ENCODE measurements around the gene PLPPR1.

Gene PLPPR1

DNA sequence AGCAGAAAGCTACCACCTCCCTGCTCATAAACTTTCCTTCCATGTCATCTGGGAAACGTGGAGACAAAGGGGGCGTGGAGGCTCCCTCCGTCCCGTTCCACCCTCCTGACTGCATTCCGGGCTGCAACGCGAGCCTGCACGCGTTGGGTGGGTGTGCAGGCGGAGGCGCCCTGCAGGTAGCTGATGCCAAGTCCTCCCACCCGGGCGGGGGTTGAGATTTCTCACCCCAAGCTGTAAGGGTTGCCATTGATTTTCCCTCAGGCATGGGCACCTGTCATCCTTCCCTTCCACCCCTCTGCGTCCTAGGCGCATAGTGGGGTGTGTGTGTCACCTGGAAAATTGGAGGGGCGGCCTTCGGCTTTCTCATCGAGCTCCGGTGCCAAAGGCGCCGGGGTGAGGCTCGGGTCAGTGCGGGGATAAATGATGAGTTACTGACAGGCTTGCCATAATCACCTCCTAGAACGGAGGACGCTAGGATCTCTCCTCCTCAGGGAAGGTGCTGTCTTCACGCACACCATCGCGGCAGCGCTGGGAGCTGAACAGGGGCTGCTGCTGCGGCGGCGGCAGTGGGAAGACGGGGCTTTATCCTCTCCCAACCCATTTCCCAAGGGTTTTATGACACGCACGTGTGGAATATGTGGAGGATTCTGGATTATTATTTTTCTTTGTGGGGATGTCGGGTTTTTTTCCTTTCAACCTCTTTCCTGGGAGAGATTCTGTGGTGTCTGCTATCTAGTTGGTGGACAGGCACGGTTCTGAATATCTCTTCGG is 973 bp downstream of the PLPPR1 start:
- Histone ChIP-seq H3K9me3 (ENCODE audit: insufficient read depth, low read length) (no peaks in the 10 kb centered on the region), H3K4me2 (ENCODE audit: low read depth, low read length, poor library complexity, severe bottlenecking) (no peak overlapping the region), H3F3A (ENCODE audit: insufficient read depth) (no peaks in the 10 kb centered on the region), H3K27ac (ENCODE audit: low read depth, low read length) (no peak overlapping the region), H3K27me3 (ENCODE audit: low read length) (no peaks in the 10 kb centered on the region), H3K79me2 (ENCODE audit: insufficient read depth, low read length) (no peaks in the 10 kb centered on the region), H3K36me3 (ENCODE audit: low read length) (no peaks in the 10 kb centered on the region), H2AFZ (ENCODE audit: low read depth, low read length, severe bottlenecking) (no peak overlapping the region), H3K9me2 (replicated peaks; ENCODE audit: insufficient read depth, low read length) (no peaks in the 10 kb centered on the region), H3K9ac (ENCODE audit: low read length) (no peak overlapping the region), H3K4me3 (ENCODE audit: insufficient read depth, low read length, poor library complexity, severe bottlenecking) (no peak overlapping the region), H4K20me1 (ENCODE audit: low read depth, low read length) (no peaks in the 10 kb centered on the region)
- TF ChIP-seq, protein P1, sequence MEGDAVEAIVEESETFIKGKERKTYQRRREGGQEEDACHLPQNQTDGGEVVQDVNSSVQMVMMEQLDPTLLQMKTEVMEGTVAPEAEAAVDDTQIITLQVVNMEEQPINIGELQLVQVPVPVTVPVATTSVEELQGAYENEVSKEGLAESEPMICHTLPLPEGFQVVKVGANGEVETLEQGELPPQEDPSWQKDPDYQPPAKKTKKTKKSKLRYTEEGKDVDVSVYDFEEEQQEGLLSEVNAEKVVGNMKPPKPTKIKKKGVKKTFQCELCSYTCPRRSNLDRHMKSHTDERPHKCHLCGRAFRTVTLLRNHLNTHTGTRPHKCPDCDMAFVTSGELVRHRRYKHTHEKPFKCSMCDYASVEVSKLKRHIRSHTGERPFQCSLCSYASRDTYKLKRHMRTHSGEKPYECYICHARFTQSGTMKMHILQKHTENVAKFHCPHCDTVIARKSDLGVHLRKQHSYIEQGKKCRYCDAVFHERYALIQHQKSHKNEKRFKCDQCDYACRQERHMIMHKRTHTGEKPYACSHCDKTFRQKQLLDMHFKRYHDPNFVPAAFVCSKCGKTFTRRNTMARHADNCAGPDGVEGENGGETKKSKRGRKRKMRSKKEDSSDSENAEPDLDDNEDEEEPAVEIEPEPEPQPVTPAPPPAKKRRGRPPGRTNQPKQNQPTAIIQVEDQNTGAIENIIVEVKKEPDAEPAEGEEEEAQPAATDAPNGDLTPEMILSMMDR (IDR thresholded peaks at IDR 0.05; ENCODE audit: insufficient read depth, low read length, poor library complexity, severe bottlenecking): no peak
- no peak for TF ChIP-seq EZH2phosphoT487 (conservative IDR thresholded peaks at IDR 0.05; ENCODE audit: low read length)

DNA sequence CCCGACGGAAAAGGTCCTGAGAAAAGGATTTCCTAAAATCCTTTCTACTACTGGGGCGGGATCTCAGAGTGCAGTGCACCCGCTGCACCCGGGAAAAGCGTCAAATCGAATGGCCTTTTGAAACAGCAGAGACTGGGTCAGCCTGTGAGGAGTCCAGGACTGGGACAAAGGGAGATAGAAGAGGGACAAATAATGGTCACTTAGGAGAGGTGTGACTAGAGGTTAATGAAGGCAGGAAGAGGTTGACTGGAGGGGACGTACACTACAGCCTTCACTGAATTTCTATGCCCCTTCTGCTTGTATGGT is 1.5 kb downstream of the PLPPR1 start:
- Histone ChIP-seq H3F3A (ENCODE audit: insufficient read depth) (no peaks in the 10 kb centered on the region), H3K9me3 (ENCODE audit: insufficient read depth, low read length) (no peaks in the 10 kb centered on the region), H3K79me2 (ENCODE audit: insufficient read depth, low read length) (no peaks in the 10 kb centered on the region), H3K4me2 (ENCODE audit: low read depth, low read length, poor library complexity, severe bottlenecking) (no peak overlapping the region), H3K27me3 (ENCODE audit: low read length) (no peaks in the 10 kb centered on the region), H3K27ac (ENCODE audit: low read depth, low read length) (no peak overlapping the region), H4K20me1 (ENCODE audit: low read depth, low read length) (no peaks in the 10 kb centered on the region), H2AFZ (ENCODE audit: low read depth, low read length, severe bottlenecking) (no peak overlapping the region), H3K36me3 (ENCODE audit: low read length) (no peaks in the 10 kb centered on the region), H3K9me2 (replicated peaks; ENCODE audit: insufficient read depth, low read length) (no peaks in the 10 kb centered on the region), H3K4me3 (ENCODE audit: insufficient read depth, low read length, poor library complexity, severe bottlenecking) (no peak overlapping the region), H3K9ac (ENCODE audit: low read length) (no peak overlapping the region)
- no peak for TF ChIP-seq EZH2phosphoT487 (conservative IDR thresholded peaks at IDR 0.05; ENCODE audit: low read length)
- TF ChIP-seq, protein P1 (IDR thresholded peaks at IDR 0.05; ENCODE audit: insufficient read depth, low read length, poor library complexity, severe bottlenecking): no peak

DNA sequence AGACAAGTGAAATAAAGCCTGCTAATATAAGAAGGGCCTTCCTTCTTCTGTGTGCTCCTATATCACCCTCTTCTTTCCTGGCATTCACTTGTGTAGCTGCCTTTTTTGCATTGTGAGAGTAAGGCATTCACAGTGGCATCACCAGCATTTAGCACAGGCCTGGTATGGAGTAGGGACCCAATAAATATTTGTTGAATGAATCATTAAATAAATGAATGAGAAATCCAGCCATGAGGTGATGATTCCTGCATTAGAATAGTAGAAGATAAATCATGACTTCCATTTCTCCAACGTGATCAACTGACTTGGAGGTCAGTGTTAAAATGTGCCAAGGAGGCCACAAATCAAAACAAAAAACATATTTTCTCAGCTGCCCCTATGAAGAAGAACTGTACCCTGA is 3.9 kb downstream of the PLPPR1 start:
- H2AFZ ChIP-seq (ENCODE audit: low read depth, low read length, severe bottlenecking): no peak overlapping the region

DNA sequence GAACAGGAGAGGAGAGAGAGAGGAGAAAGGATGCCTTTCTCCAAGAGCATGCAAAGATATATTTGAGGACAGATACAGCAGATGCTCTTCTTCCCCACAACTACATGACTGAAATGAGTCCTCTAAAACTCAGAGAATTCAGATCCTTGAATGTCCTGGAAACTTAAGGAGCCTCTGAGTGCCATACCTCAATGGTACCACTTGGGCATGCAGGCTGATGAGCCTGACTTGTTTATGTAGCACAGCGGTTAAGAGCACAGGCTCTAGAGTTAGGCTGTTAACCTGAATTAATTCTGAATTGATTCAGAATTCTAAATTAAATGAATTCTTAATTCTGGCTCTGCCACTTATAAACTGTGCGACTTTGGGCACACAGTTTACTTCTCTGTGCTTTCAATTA is 5.7 kb downstream of the PLPPR1 start:
- H3K9ac ChIP-seq (ENCODE audit: low read length): no peak overlapping the region
- H4K20me1 ChIP-seq (ENCODE audit: low read depth, low read length): no peaks in the 10 kb centered on the region
- no peaks in the 10 kb centered on the region for H3K9me3 ChIP-seq (ENCODE audit: insufficient read depth, low read length)
- TF ChIP-seq, protein P1 (IDR thresholded peaks at IDR 0.05; ENCODE audit: insufficient read depth, low read length, poor library complexity, severe bottlenecking): no peak
- no peak overlapping the region for H3K4me3 ChIP-seq (ENCODE audit: insufficient read depth, low read length, poor library complexity, severe bottlenecking)
- H3K9me2 ChIP-seq (replicated peaks; ENCODE audit: insufficient read depth, low read length): no peaks in the 10 kb centered on the region
- H3K27ac ChIP-seq (ENCODE audit: low read depth, low read length): no peak overlapping the region
- H3F3A ChIP-seq (ENCODE audit: insufficient read depth): no peaks in the 10 kb centered on the region
- no peaks in the 10 kb centered on the region for H3K27me3 ChIP-seq (ENCODE audit: low read length)
- H3K4me2 ChIP-seq (ENCODE audit: low read depth, low read length, poor library complexity, severe bottlenecking): no peak overlapping the region
- no peaks in the 10 kb centered on the region for H3K79me2 ChIP-seq (ENCODE audit: insufficient read depth, low read length)
- no peaks in the 10 kb centered on the region for H3K36me3 ChIP-seq (ENCODE audit: low read length)
- H2AFZ ChIP-seq (ENCODE audit: low read depth, low read length, severe bottlenecking): no peak overlapping the region

More for the DNA sequence above, 3.9 kb downstream of the PLPPR1 start:
- no peak overlapping the region for H3K27ac ChIP-seq (ENCODE audit: low read depth, low read length)
- no peaks in the 10 kb centered on the region for H3F3A ChIP-seq (ENCODE audit: insufficient read depth)
- no peak overlapping the region for H3K4me2 ChIP-seq (ENCODE audit: low read depth, low read length, poor library complexity, severe bottlenecking)
- no peaks in the 10 kb centered on the region for H3K79me2 ChIP-seq (ENCODE audit: insufficient read depth, low read length)
- no peaks in the 10 kb centered on the region for H3K27me3 ChIP-seq (ENCODE audit: low read length)
- H3K9ac ChIP-seq (ENCODE audit: low read length): no peak overlapping the region
- H3K9me3 ChIP-seq (ENCODE audit: insufficient read depth, low read length): no peaks in the 10 kb centered on the region
- no peak for TF ChIP-seq EZH2phosphoT487 (conservative IDR thresholded peaks at IDR 0.05; ENCODE audit: low read length)
- no peaks in the 10 kb centered on the region for H4K20me1 ChIP-seq (ENCODE audit: low read depth, low read length)
- no peaks in the 10 kb centered on the region for H3K9me2 ChIP-seq (replicated peaks; ENCODE audit: insufficient read depth, low read length)
- H3K4me3 ChIP-seq (ENCODE audit: insufficient read depth, low read length, poor library complexity, severe bottlenecking): no peak overlapping the region
- H3K36me3 ChIP-seq (ENCODE audit: low read length): no peaks in the 10 kb centered on the region

Data from SU-DHL-6 (cell line).